Panc1 (cell line): ENCODE measurements around the gene ATXN2. TPM values are rescaled to one million over a fixed set of nuclear protein-coding genes. Genes with fewer than 3 reads are reported as not detected.
"Not testable (repeated sequence)": the region's sequence is repeated elsewhere in the genome, so short reads cannot be mapped to it uniquely, and the experiment has no call there.

Source experiments
- ATAC-seq: fragments of 200-7000 bp; cut with Tn5 transposase; 2 replicates; pipeline ENCODE4 v1.9.1; 2020; ENCODE audit warnings: mild to moderate bottlenecking, moderate library complexity
- BruUV-seq: library from RNA; stranded (reverse); fragments of 400-500 nt; replicated peaks from 2 replicates; lab custom pipeline; 2021; lab: Mats Ljungman, UMichigan
- CTCF ChIA-PET: fragments of 300-600 bp; sonication (Branson Sonifier 250); formaldehyde crosslinking; loops from one replicate; lab custom pipeline; 2022; ENCODE audit warnings: antibody characterized with exemption; lab: Charles Lee
- POLR2A ChIA-PET: fragments of 300-600 bp; sonication (Branson Sonifier 250); formaldehyde crosslinking; loops from one replicate; lab custom pipeline; 2022; ENCODE audit warnings: antibody characterized with exemption; lab: Charles Lee
- DNase-seq: peaks from one replicate; pipeline ENCODE4 v3.0.0-alpha.2; 2010; ENCODE audit warnings: low read depth, low spot score
- H3K27ac ChIP-seq: 2 replicates; pipeline ENCODE4 v1.5.1; 2011; ENCODE audit warnings: mild to moderate bottlenecking, low read length, inconsistent platforms
- H3K27me3 ChIP-seq: fragments of 200-500 bp; sonication (Bioruptor generic); 2 replicates; pipeline ENCODE4 v1.6.0; 2014; ENCODE audit warnings: low read length, inconsistent platforms; ENCODE audit not compliant: control insufficient read depth, insufficient read depth
- H3K36me3 ChIP-seq: fragments of 200-500 bp; sonication (Bioruptor generic); 2 replicates; pipeline ENCODE4 v1.5.1; 2014; ENCODE audit warnings: inconsistent platforms, mild to moderate bottlenecking, low read length, moderate library complexity; ENCODE audit not compliant: control insufficient read depth, insufficient read depth
- H3K4me1 ChIP-seq: 2 replicates; pipeline ENCODE4 v1.5.1; 2011; ENCODE audit warnings: inconsistent platforms, mild to moderate bottlenecking, low read length, moderate library complexity; ENCODE audit not compliant: control insufficient read depth, insufficient read depth
- H3K4me3 ChIP-seq, 2 experiments: 2 replicates each; pipeline ENCODE4 v1.5.1; 2011 to 2012; ENCODE audit warnings: low read depth in 2 of 2, low read length in 2 of 2, mild to moderate bottlenecking in 2 of 2, inconsistent platforms in 1 of 2, moderate library complexity in 1 of 2
- H3K9me3 ChIP-seq: fragments of 200-500 bp; sonication (Bioruptor generic); 2 replicates; pipeline ENCODE4 v1.5.1; 2014; ENCODE audit warnings: low read depth, mild to moderate bottlenecking, inconsistent platforms, low read length, moderate library complexity; ENCODE audit not compliant: control insufficient read depth, insufficient read depth
- CTCF ChIP-seq: fragments of 450-650 bp; IDR thresholded peaks from 2 replicates; pipeline ENCODE4 v1.5.1; 2017; ENCODE audit warnings: mild to moderate bottlenecking
- REST ChIP-seq, 2 experiments: IDR thresholded peaks; 2 replicates each; pipeline ENCODE4 v1.6.1; 2011 to 2012; ENCODE audit warnings: low read depth in 2 of 2, control low read depth in 1 of 2, low read length in 1 of 2, mild to moderate bottlenecking in 1 of 2, moderate library complexity in 1 of 2; ENCODE audit not compliant: insufficient read depth in 1 of 2
- SIN3A ChIP-seq: IDR thresholded peaks from 2 replicates; pipeline ENCODE4 v1.6.1; 2012; ENCODE audit warnings: low read depth, mild to moderate bottlenecking, low read length, moderate library complexity, borderline replicate concordance; ENCODE audit not compliant: insufficient read depth
- TCF7L2 ChIP-seq: IDR thresholded peaks from 2 replicates; pipeline ENCODE4 v1.6.1; 2011; ENCODE audit warnings: mild to moderate bottlenecking, low read depth, low read length, inconsistent platforms
- in situ Hi-C: cut with HindIII; loops from 2 replicates; pipeline ENCODE4 v1.10.0; 2016; ENCODE audit warnings: low sequenced_read_pairs, low pct_unique_long_range_greater_than_20kb
- intact Hi-C: fragments of 100-400 bp; cut with micrococcal nuclease; formaldehyde crosslinking; loops from one replicate; pipeline ENCODE4 v1.10.0; 2022; ENCODE audit not compliant: unreplicated experiment
- total RNA-seq: library from RNA; stranded (reverse); gene quantifications from one replicate; pipeline ENCODE4 v1.2.1, GENCODE V29; 2021; ENCODE audit not compliant: unreplicated experiment

Gene ATXN2
- total RNA-seq, 1 experiment from 2014 or later: 77.6 TPM

- no peaks in the 10 kb centered on the region for H3K9me3 ChIP-seq
- no peaks in the 10 kb centered on the region for H3K27me3 ChIP-seq
- H3K36me3 ChIP-seq: peaks cover 48% of the 10 kb centered on the region
- POLR2A ChIA-PET: no interaction called here
- H3K4me3 ChIP-seq: no peak overlapping the region
- TF ChIP-seq CTCF: no peak
- no peak for TF ChIP-seq TCF7L2
- no peak for TF ChIP-seq SIN3A
- intact Hi-C loops: no loop called here
- no peak for DNase-seq
- CTCF ChIA-PET: no interaction called here
- in situ Hi-C loops: no loop called here
- no TSS peak for BruUV-seq
- no peaks in the 10 kb centered on the region for H3K4me1 ChIP-seq
- no peak overlapping the region for H3K27ac ChIP-seq
- ATAC-seq: no peak
These were observed 80.0 kb downstream of the ATXN2 start for GRCh38 chr12:111519083-111519482.

GRCh38 chr12:111507719-111508118, 91.4 kb downstream of the ATXN2 start:
- H3K36me3 ChIP-seq: peaks cover 21% of the 10 kb centered on the region

GRCh38 chr12:111507258-111507657, 91.9 kb downstream of the ATXN2 start:
- in situ Hi-C loops, H3K9me3 ChIP-seq, ATAC-seq, BruUV-seq, H3K4me1 ChIP-seq, POLR2A ChIA-PET, H3K4me3 ChIP-seq, H3K27ac ChIP-seq, intact Hi-C loops, CTCF ChIA-PET, DNase-seq, H3K27me3 ChIP-seq: not testable (repeated sequence)
- H3K36me3 ChIP-seq: peaks cover 19% of the 10 kb centered on the region

More at GRCh38 chr12:111507719-111508118, 91.4 kb downstream of the ATXN2 start:
- H3K27me3 ChIP-seq, H3K4me3 ChIP-seq, in situ Hi-C loops, DNase-seq, H3K9me3 ChIP-seq, intact Hi-C loops, ATAC-seq, BruUV-seq, CTCF ChIA-PET, H3K27ac ChIP-seq, H3K4me1 ChIP-seq, POLR2A ChIA-PET: not testable (repeated sequence)

GRCh38 chr12:111506260-111506659, 92.9 kb downstream of the ATXN2 start:
- no peak for DNase-seq
- intact Hi-C loops: no loop called here
- ChIA-PET POLR2A (interaction anchor here (0.6 kb wide), 1 partner anchor 69 kb away, joined by 3 read pairs; no protein-coding TSS in a partner anchor), CTCF (interaction anchor here (0.6 kb wide), 1 partner anchor 18 kb away, joined by 6 read pairs; no protein-coding TSS in a partner anchor)
- peaks cover 19% of the 10 kb centered on the region for H3K36me3 ChIP-seq
- H3K27ac ChIP-seq: no peak overlapping the region
- no peaks in the 10 kb centered on the region for H3K27me3 ChIP-seq
- H3K4me1 ChIP-seq: no peaks in the 10 kb centered on the region
- in situ Hi-C loops: no loop called here
- TF ChIP-seq TCF7L2 (no peak), CTCF (no peak), SIN3A (no peak), REST (IDR thresholded peaks at IDR 0.05; ENCODE audit: insufficient read depth in 1 of 2, low read depth in 2 of 2, low read length in 1 of 2) (no peak)
- ATAC-seq: no peak
- no peak overlapping the region for H3K4me3 ChIP-seq
- no TSS peak for BruUV-seq
- no peaks in the 10 kb centered on the region for H3K9me3 ChIP-seq
